GM21576 (cell line): ENCODE measurements around the gene CRB1.

Source experiments
- ATAC-seq: cut with Tn5 transposase; IDR thresholded peaks from one replicate; pipeline ENCODE4 v1.9.1; 2021; ENCODE audit warnings: mild to moderate bottlenecking, moderate library complexity; ENCODE audit not compliant: unreplicated experiment

CRB1 gene

DNA sequence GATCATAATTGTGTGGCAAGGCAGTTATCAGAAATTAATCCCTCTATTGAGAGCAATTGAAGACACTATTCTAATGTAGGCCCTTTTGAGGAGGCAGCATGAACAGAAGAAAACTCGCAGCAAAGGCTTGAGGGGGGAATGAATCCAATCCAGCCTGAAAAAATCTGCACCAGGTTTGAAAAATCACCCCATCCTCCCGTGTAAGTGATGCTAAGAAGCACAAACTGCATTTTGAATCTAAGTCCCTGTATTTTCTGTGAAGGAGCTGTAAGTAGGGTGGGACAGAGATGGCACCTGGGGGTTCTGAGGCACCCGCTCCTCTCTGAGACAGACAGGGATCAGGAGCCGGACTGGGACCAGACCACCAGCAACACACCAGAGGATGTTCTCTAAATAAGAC lies at the start of gene CRB1:
TSS of gene CRB1 (plus strand) at position 241 of the 400 bp plus-strand sequence. CDS start 161 bp downstream, outside the sequence.
- ATAC-seq = no peak

DNA sequence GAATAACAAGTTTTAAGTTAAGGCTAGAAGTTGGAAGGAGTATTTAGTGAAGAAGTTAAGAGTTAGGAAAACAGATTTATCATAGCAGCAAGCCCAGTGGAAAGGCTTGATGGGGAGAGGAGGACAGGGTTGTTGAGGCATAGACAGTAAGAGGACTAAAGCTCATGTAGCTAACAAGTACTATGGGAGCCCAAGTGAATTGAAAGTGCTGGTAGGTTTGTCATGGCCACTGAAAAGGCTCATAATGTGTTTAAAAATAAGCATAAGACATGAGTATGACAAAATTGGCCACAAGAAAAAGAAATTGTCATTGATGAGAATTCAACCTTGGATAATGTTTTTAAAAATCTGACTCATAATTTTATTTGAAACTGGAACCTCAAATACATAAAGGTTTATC lies 49.2 kb upstream of the CRB1 start:
- ATAC-seq = no peak

DNA sequence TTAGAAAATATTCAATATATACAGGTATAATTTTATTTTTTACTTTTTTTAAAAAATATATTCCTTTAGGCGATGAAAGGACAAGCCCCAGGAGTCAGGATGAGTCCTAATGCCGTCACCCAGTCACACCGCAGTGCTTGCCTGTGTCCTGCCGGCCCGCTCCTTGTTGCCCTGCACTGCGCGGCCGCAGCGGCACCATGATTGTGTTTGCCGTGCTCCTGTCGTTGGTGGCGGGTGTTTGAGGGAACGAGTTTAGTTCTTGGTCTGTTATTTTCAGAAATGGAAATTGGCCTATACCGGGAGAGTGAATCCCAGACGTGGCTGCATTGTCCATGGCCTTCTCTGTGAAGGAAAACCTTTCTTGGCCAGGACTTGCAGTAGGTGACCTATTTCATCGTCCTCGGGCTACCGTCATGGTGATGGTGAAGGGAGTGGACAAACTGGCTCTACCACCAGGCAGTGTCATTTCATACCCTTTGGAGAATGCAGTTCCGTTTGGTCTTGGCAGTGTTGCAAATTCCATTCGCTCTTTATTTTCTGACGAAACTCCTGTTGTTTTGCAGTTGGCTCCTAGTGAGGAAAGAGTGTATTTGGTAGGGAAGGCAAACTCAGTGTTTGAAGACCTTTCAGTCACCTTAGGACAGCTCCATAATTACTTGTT lies 45.9 kb upstream of the CRB1 start:
- no peak for ATAC-seq

DNA sequence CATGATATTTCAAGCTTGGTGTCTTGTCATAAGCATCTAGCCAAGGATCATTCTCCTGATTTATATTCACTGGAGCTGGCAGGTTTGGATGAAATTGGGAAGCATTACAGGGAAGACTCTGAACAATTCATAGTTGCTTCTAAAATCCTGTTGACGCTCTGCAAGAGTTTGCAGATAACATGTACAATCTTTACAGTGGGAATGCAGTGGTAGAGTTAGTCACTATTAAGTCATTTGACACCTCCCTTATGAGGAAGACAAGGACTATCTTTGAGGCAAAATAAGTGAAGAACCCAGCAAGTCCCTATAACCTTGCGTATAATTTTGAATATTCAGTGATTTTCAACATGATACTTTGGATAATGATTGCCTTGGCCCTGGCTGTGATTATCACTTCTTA lies 45.3 kb upstream of the CRB1 start:
- no peak for ATAC-seq

DNA sequence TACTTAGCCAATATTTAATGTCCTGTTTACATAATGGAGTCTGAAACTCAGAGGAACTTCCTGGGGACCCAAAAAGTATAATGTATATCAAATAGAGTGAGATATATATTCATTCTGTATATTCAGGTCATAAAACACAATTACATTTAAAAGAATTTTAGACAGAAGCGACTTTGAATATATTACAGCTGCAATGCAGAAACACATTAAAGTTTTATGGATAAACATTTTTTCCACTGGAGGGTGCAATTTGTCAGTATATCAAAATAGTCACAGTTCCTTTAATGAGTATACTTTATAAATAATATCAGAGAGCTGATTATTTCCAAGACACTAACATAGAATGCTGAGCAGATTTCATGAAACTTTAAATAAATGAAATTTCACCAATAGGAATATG lies 43.9 kb upstream of the CRB1 start:
- ATAC-seq = no peak

DNA sequence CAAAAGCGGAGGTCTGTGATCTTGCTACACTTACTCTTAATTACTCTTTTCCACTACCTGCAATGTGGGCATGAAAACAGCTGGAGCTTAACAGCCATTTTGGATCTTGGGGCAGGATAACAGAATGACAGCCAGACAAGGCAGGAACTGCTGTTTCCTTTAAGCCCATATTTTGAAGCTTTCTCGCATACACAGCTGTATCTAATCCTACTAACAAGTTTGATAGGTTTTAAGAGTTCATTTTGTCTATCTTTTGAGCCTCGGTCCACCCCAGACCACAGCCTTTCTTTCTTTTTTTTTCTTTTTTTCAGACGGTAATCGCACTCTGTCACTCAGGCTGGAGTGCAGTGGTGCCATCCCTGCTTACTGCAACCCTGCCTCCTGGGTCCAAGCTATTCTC lies 42.4 kb upstream of the CRB1 start:
- no peak for ATAC-seq

DNA sequence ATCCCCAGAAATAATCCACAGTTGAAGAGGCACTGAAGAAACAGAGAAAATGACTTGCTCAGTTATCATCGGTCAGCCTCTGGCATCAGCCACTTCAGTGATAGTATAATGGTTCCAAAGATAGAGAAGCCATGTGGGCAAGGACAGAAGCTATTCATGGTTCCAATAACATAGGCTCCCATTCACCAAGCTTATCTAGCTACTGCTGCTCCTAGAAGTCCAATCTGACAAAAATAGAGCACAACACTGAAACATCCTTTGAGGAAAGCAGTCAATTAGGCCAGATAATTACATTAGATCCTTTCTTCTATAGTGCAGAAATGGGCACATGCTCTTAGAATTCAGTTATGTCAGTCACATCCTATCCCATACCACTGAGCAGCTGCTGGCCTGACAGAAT lies 33.5 kb upstream of the CRB1 start:
- no peak for ATAC-seq

DNA sequence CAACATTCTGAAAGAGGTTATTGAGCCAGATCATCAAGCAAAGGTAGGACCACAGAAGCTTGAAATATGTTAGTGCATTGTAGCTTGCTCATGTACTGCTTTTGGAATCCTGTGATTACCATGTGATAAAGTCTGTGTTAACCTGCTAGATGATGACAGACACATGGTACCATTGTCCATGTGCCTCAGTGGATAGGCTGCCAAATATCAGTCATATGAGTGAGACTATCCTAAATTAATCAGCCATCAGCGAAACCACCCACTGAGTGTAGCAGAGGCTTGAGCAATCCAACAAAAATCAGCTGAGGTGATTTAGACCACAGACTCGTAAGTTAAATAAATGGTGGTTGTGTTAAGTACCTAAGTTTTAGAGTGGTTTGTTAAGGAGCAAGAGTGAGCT lies 32.7 kb upstream of the CRB1 start:
- ATAC-seq = no peak

DNA sequence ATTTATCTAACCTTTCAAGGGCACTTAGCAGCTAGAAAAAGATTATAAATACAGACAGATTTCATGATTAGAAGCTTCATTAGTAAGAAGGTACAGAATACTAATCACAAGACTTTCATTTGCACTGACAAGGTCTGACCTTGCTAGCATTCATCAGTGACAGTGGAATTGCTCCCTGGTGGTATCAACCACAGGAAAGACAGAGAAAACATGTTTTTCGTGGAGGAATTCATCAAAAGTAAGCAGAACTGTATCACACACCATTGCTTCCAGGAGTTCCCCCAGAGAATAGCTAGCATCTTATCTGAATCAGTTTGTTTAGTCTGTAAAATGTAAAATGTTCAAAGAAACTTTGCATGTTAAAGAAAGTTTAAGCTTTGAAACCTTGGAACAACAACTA lies 20.6 kb upstream of the CRB1 start:
- ATAC-seq = no peak

DNA sequence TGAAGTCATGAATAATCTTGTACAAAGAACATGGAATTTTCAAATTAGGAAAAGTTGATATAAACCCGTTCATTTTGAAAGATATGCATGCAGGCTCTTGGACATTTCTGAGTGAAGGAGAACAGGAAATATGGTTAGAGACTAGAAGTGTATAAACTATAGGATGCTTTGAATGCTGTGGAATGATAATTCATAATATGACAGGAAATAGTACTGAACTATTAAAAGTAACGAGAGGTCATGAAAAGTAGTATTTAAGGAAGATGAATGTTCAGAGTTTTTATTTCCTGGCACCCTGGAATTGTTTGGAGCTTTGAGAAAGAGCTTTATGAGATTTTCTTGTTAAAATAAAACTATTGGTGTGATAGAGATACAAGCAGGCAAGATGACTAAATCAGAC lies 18.7 kb upstream of the CRB1 start:
- ATAC-seq = no peak

DNA sequence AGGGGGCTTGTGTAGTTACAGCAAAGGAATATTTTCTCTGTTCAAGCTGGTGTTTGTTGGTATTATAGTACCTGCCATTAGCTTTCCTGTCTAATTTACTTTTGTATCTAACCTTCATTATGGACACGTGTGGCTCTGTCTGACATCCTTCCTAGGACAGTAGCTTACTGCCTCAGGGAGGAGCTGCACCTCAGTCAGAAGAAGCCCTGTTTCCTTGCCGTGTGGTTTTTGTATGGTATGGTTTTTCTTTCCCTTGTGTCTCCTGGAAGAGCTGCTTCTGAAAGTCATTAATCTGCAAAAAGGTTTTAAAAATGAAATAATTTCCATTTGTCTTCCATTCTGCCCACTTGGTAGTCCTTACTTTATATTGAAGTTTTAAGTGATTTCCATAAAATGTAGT lies 17.4 kb upstream of the CRB1 start:
- no peak for ATAC-seq

DNA sequence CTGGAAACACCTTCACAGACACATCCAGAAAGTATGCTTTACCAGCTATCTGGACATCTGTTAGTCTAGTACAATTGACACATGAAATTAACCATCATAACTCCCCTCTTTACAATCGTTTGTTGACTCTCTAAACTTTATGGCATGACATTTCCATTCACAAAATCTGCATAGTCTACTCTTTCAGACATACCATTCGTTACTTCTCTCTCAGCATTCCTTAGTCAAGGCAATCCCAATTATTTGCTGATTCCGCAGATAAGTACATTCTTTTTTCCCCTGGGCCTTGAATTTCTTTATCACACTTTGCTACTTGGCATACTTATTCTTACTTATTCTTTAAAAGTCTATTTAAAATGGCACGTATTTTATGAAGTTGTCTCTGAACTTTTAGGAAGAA lies 15.1 kb upstream of the CRB1 start:
- no peak for ATAC-seq

DNA sequence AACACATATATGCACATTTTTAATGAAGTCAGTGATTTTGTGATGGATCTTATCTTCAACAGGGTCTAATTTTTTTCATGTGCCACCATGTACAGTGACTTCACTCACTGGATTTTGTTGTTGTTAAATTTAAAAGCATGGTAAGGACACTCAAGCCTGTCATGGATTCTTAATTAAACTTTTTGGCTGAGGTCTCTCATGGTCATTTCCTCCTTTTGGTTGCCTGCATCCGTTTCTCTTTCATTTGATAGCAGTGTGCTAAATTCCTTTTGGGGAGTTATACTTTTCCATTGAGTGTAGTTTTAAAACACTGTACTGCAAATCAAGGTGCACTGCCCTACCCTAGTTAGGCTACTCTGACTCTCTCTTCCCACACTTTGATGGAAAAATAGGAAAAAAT lies 13.2 kb upstream of the CRB1 start:
- ATAC-seq = no peak

DNA sequence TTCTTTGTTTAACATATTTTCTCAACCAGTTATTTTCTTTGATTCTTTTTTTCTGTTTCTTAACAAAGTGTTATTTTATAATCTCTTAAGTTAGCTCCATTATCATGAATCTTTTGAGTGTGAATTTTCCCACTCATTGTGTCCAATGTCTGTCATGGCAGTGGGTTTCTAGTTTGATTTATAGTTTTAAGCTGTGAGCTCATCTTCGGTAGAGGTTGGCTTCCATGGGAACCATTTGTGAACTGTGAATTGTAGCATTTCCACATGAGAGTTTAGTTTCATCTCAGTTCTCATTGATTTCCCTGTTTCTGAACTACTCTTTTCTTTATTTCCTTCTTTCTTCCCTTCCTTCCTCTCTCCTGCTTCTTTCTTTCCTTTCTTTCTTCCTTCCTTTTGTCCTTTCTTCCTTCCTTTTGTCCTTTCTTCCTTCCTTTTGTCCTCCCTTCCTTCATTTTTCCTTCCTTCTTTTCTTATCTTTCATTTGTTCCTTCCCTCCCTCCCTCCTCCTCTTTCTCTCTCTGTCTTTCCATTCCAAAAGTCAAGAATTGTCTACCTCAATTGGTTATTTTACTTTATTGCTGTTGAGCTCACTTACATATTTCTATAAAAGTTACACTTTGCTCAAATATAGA lies 3.0 kb upstream of the CRB1 start:
- no peak for ATAC-seq

DNA sequence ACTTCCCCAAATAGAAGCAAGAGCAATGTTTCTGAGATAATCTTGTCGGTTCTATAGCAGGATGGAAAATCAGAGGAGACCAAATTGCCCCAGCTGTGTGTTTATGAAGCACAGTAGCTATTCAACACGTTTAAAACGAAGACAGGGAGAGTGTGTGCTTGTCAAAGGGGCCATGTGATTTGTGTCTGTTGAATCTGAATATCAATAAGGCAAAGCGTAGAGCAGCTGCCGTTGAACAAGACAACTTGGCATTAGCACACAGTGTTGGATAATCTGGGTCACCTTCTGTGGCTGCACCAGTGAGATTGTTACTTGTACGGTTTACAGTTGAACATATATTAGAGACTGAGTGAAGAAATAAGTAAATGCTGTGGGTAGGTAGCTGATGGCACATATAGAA lies 1.0 kb downstream of the CRB1 start:
- no peak for ATAC-seq

DNA sequence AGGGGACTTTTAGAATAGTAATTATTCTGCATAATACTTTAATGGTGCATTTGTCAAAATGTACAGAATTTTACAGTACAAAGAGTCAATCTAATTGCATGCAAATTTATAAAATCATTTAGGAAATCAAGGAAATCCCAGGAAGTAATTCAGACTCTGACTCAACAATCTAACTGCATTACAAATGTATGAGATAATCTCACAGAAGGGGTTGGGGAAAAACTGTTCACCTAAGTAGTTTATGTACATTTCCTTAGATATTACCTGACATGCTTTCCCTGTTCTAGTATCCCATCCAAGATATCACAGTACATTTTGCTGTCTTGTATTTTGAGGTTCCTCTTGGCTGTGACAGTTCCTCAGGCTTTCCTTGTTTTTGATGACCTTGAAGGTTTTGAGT lies 4.7 kb downstream of the CRB1 start:
- ATAC-seq = no peak

DNA sequence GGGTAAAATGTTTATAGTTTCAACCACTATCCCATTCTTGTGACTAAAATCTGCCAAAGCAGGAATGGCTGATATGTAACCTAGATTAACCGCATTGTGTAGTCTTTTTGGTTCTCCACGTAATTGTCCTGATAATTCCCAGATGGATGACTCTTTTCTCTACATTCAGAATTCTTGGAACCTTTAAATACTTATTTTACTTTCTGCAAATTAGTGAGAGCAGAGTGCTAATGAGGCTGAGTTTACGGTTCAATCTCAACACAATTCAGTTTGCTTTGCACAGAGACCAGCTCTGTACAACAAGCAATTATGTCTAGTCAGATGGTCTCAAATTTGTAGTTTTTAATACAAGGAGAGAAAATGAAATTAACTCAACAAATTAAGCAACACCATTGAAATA lies 9.1 kb downstream of the CRB1 start:
- ATAC-seq = no peak

DNA sequence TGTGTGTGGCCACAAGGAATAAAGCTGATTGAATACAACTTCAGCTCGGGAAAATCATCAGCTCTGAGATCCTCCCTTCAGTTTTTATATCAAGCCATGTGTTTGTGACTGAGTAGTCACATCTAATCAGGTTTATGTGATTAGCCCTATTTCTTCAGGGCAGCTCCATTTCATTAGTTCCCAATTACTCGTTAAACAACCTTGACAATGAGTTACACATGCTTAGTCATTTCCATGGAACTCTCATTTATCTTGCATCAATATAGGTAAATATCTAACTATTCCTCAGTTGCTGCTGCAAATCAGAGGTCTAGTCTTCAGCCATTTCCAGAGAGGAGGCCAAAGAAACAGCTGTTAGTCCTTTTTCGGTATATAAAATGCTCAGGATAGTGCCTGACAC lies 16.3 kb downstream of the CRB1 start:
- ATAC-seq = no peak

DNA sequence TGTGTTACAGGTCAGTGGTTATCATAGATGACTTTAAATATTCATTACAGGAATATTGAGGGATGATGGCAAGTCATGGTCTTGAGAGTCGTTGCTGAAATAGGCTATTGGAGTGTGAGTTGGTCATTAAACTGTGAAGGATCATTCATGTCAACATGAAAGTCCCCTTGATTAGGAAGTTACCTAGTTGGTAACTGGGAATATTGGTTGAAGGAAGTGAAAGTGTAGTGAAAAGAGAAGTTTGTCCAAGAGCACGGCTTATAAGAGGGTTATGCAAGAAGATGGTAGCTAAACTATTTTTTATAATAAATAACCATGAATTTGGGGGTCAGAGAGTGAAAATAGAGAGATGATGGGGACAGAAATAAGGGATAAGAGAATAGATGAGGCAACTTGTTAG lies 16.9 kb downstream of the CRB1 start:
- no peak for ATAC-seq

DNA sequence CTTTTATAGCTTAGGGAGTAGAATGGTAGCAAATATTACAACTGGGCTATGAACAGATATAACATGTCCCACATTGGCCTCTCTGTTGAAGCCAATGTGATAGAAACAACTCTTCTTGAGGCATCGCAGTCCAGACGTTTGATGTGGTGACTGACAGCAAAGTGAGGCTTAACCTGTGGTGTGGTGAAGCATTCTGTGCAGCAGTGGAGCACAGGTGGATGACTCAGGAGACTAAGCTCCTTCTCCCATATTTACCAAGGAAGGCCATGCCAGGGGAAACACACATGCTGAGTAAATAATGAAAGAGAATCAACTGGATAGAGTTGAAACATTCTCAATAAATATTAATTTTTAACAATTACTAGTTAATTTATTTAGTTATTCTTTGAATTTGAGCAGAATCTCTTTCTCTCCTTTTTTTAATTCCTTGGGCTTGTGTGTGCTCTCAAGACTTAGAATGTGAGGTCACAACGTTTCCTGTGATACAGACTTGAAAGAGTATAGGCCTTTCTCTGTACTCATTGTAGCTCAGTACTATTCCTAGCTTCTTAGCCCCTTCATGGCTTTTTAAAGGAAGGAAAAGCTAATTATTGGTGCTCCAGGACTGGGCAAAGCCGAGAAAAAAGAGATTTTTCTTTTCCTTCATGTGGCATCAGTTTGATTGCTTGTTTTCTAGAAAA lies 17.6 kb downstream of the CRB1 start:
- no peak for ATAC-seq

DNA sequence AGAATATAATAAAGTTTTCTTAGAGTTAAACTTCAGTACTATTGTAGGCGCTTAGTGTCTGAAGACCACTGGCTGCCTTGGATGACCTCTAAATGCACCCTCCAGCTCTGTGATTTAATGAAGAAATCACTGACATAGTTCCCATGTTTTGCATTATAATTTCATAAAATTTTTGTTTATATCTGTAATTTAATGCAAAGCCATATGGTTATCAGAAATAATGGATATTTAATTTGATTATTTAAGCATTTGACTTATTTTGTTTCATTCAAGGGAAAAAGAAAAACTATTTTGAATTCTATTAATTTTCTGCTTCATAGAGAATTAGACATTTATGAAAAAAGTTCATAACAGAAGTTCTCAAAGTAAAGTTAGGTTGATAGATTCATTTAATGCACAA lies 18.6 kb downstream of the CRB1 start:
- ATAC-seq = no peak

DNA sequence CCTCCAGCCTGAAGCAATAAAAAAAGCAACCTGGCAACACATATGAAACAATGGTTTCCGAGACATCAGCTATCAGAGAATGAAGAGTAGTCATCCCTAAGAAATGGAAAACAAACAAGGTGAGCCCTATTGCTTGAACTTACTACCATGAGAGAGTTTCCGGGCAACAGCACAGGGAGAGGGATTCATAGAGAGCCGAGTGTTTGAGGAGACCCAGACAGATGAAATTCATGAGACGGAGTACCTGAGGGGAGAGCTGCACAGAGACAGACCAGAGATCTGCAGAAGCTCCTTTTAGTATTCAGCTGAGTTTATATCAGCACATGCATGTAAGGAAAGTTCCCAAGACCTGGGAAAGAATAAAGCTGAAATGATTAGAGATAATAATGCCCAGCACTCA lies 19.8 kb downstream of the CRB1 start:
- ATAC-seq = no peak

DNA sequence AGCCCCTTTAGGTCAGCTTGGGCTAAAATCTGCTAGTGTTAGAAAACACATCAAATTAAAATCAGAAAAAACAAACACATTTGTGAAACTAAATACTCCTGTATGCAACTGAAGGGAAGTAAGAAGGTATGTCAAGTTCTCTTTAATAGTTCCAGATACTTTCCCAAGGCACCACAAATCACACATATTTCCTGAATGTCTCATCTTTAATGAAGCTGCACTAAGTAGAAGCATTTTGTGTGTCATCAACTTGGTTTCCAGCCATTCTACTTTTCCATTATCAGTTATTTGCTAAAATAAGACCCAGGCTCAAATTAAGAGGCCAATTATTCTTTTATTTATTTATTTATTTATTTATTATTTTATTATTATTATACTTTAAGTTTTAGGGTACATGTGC lies 34.7 kb downstream of the CRB1 start:
- no peak for ATAC-seq
